HCEC 1CT (cell line): ENCODE results near the gene TTBK2.
"Not testable (repeated sequence)": the region's sequence is repeated elsewhere in the genome, so short reads cannot be mapped to it uniquely, and the experiment has no call there.

Experiments used
- DNase-seq: peaks from one replicate; pipeline ENCODE4 v3.0.0-alpha.2; 2017

The TTBK2 gene

DNA sequence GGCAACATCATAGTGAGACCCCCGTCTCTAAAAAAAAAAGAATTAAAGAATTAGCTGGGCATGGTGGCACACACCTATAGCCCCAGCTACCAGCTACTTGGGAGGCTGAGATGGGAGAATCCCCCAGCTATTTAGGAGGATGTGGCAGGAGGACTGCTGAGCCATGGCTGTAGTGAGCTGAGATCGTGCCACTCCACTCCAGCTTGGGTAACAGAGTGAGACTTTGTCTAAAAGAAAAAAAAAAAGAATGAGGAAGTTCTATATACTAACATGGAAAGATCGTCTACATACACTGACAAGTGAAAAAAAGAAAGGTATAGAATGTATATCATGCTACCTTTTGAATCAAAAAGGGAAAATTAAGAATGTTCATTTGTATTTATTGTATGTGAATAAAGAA lies 99.8 kb downstream of the TTBK2 start:
- DNase-seq: no peak

DNA sequence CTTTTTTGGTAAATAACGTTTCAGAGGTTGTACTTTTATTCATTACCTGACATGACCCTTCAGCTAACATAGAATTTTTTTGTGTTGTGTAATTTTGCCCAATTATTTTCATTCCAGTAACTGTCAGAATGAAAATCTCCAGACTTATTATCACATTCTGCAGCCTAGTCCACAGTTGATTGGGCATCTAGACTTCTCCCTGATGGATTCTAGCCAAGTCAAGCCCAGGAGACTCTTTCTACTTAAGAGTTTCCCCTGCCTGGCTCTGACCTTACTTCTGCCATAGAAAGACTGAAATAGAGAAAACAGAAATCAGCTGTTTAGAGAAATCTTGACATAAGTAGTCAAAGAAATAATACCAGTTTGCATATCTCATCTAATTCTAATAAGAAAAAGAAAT lies 100.8 kb downstream of the TTBK2 start:
- DNase-seq: no peak

DNA sequence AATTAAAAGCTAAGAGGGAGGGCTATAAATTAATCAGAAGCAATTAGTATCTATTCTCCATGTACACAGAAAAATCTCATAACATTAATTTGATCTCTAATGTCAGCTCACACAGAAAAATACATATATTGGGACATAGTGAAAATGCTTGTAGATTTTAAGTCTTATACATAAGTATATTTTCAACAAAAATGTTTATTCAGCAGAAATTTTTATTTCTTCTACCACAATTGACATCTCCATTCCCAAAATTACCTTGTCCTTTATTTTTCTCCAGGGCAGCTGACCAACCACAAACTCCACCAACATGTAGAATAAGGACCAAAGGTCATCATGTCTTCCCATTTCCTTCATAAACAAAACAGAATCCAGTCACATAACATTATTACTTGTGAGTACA lies 109.1 kb downstream of the TTBK2 start:
- no peak for DNase-seq

DNA sequence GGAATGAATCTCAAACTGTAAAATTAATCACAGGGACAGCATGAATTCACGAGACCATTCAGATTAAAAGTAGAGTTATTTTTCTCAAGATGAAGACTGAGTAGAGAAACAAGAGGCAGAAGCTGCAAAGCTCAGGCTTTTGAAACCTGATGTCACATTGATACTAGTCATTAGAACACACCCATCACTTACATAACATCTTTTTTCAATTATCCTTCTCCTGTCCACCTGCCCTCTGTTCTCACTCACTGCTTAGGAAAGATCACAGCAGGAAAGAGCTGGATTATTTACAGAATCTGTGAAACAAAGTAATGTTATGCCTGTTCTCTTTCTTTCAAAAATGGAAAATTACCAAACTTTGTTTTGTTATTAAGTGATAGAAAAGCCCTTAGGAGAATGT lies 111.7 kb downstream of the TTBK2 start:
- DNase-seq: no peak

DNA sequence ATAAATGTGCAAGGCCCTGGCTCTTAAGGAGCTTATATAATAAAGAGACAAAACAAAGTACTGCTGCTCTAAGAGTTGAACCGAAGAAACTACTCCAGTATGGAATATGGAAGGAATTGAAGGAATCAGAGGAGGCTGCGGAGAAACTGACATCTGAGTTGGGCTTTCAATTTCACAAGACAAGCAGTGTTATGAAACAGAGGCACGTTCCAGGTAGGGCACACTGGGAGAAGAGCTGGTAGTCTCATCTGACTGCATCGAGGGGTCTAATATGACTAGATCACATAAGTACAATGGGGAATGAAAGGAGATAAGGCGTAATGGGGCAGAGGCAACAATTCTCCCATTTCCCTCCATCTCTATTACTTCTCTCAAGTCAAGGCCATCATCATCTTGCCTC lies 115.3 kb downstream of the TTBK2 start:
- DNase-seq: no peak

DNA sequence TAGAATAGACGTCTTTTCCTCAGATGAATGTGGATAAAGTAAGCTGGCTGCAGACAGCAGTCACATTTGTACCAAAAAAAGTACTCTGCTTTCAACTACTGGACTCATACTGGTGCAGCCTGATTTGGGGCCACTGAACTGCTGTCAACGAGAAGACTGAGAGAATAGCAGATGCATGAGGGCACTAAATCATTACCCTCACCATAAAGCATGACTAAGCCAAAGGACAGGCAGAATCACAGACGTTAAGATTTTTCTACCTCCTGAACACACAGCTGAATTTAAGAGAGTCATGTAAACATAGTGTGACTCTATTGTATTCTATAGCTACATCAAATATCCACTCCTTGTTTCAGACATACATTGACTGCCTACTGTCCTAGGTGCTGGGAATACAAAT lies 115.8 kb downstream of the TTBK2 start:
- DNase-seq: no peak

DNA sequence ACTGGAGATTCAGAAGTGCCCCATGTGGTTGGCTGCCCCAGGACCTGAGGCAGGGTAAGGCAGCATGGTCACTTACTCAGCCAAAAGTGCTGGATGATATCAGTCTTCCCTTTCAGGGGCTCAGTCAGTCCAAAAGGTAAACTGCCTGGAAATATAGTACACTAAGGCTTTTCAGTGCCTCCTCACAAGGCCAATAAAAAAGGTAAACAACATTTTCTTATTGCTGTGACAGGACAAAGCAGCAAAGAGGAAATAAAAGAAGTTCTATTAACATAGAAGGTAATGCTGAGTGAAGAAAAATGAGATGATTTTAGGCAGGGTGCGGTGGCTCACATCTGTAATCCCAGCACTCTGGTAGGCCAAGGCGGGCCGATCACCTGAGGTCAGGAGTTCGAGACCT lies 117.1 kb downstream of the TTBK2 start:
- DNase-seq: no peak

DNA sequence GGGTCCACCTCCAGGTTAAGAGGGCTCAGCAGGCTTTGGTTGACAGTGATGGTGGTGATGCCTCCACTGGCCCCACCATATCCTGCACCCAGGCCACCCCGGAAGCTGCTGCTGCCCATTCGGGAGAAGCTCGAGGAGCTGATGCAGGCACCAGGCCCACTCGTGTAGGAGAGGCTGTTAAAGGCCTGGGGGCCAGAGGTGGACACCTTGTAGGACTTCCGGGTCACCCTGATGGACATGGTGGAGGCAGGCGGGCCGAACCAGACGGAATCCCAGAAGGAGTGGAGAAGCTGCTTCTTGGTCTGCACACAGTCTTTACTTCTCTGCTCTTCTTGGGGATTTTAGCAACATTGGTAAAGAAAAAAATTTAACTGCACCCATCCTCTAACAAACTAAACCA lies 118.4 kb downstream of the TTBK2 start:
- no peak for DNase-seq

DNA sequence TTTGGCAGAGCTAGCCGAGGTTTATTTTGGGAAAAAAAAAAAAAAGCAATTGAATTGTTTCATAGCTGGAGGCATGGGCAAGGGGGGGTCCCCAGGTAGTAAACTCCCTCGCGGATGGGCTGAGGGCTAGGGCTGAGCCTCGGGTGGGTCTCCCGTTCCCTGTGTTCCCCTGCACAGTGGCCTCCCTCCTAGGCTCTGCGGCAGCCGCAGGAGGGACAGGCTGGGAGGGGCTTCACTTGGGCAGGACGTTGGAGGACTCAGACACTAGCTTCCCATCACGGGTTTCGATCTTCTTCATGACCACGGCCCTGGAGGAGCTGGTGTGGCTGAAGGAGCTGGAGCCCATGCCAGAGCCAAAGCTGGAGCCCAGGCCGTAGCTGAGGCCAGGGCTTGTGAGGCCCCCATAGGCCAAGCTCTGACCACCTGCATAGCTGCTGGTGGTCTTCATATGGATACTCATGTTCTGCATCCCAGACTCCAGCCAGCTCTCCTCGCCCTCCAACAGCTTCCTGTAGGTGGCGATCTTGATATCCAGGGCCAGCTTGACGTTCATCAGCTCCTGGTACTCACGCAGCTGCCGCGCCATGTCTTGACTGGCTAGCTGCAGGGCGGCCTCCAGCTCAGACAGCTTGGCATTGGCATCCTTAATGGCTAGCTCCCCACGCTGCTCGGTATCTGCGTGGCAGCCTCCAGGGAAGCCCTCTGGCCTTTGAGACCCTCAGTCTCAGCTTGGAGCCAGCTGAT lies 119.7 kb downstream of the TTBK2 start:
- no peak for DNase-seq

DNA sequence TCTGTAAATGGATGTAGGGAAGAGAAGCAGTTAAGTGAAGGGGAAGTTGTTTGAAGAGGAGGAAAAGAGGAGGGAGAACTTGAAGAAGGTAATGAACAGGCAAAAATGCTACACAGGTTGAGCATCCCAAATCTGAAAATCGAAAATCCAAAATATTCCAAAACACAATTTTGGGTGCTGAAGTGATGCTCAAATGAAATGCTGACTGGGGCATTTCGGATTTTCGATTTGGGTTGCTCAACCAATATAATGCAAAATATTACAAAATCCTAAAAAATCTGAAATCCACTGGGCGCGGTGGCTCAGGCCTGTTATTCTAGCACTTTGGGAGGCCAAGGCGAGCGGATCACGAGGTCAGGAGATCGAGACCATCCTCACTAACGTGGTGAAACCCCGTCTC lies 121.8 kb downstream of the TTBK2 start:
- DNase-seq: no peak

DNA sequence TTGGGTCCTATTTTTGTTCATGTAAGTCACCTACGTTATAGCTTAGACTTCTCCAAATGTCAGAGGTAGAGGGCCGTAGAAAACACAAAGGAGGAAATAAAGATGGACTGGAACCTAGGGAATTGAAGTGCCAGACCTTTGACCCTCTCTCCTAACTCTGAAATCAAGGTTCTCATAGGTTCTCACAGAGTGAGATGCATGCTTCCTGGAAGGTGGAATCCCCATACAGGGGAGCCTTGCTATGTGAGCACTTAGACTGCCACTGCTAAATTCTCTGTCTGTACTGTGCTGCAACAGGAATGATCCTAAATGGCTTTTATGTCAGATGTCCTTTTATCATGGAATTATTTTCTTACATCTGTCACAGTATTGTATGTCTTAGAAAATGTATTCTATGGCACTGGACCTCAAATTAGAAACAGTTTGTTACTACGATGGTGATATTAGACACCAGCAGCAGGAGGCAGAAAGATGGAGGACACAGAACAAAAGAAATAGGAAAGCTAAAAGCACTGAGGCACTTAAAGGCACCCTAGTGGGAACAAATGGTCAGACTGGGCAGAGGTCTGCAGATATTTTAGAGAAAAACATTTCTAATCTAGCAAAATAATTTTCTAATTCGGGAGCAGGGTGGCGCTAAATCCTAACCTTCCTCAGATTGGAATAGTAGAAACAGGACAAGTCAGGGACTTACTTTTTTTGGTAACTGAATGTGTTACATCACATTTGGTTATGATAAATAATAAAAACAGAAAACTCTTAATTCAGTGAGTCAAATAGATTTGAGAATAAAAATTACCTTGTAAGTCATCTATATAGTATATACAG lies 123.4 kb downstream of the TTBK2 start:
- DNase-seq: peak; percentile 30

DNA sequence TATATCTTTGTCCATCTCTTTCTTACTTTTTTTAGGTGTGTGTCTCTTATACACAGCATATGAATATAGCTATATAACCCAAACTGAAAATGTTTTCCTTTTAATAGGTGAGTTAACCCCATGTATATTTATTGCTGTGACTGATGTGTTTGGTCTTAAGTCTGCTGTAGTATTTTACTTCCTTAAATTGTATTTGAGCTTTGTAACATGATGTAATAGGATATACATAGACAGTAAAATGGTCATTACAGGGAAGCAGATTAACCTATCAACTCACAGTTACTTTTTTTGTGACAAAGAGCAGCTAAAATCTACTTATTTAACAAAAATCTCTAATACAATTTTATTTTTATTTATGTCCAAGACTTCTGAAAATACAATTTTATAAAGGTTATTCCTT lies 131.9 kb downstream of the TTBK2 start:
- DNase-seq: no peak

DNA sequence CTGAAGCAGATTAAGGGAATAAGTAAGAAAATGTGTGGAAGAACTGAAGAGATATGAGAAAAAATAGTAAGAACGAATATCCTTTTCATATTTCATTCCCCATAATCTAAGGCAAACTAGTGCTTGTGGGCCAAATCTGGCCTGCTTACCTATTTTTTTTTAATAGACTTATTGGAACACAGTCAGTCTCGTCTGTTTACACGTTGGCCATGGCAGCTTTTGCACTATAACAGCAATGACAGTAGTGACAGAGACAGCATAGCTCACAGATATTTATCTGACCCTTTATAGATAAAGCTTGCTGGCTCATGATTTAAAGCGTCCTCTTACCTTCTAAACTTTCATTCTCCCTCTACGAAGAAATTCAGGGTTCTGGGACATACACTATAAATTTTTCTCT lies 133.6 kb downstream of the TTBK2 start:
- DNase-seq: no peak

DNA sequence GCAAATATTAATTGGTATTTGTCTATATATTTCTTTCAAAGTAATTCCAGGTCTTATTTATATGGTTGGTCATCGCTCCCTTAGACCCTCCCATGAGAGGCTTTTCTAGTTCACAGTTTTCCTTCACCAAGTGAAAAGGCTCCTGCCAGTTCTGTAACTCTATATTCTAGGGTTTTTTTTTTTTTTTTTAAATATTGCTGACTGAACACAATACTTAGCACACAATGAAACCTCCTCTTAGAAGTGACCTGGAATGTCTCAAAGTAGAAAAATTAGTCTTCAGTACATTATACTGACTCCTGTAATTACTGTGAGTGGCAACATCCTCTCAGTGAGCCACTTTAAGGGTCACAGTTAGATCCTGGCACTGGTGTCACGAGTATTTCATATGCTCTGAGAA lies 135.0 kb downstream of the TTBK2 start:
- DNase-seq: no peak

DNA sequence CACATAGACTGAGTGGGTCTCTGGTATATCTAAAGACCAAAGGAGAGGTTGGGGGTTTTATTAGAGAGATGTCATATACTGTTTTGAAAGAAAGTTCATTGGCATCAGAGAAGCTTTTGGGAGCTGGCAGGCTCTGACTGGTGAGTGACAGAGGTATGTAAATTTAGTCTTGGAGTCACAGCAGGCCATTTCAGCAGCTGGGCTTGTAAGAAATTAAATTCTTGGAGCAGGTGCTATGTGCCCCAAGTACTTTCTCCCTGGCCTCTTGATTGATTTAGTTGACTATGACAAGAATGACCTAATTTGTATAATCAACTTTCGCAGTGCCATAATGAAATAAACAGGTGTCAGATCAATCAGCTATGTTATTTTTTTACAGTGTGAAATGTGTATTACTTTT lies 135.9 kb downstream of the TTBK2 start:
- no peak for DNase-seq

DNA sequence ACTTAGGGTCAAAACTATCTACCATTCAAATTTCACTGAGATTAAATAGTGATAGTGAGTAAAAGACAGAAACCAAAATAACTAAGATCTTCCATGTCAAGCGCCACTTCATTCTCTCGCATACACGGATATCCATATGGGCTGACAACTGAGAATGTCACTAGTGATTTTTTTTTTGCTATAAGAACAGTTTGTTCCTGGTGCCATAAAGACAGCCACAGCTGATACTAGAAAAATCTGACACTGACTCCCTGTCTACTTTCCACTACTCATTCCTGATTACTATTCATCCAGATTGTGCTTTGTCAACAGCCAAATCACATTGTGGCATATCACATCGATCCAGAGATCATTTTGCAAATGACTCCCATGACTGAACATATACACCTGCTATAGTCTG lies 137.9 kb downstream of the TTBK2 start:
- DNase-seq: no peak

DNA sequence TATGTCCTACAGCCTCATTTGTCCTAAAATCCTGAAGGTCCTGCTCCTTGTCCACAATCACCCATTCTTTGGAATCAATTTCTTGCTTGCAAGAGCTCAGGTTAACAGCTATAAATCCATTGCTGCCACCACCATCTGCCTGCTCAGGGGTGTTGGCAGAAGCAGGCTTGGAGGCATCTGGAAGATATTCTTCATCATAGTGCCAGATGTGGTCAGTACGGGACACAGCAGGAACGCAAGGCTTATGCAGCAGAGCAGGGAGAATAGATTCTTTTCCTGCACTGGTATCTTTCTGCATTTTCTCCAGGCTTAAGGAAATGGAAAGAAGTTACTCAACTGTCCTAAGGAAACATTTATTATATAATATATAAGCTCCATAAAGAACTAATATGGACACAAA lies 145.2 kb downstream of the TTBK2 start:
- DNase-seq: no peak

DNA sequence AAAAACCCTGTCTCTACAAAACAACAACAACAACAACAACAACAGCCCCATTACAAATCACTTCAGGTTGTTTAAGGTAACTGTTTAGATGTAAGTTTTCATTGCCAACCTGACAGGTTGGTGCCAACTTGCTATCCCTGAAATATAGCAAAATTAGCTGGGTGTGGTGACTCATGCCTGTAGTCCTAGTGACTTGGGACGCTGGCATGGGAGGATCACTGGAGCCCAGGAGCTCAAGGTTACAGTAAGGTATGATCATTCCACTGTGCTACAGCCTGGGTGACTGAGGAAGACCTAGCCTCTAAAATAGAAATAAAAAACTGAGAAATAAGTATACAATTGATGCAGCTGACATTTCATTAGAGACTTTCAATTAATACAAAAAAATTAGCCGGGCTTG lies 147.7 kb downstream of the TTBK2 start:
- no peak for DNase-seq

DNA sequence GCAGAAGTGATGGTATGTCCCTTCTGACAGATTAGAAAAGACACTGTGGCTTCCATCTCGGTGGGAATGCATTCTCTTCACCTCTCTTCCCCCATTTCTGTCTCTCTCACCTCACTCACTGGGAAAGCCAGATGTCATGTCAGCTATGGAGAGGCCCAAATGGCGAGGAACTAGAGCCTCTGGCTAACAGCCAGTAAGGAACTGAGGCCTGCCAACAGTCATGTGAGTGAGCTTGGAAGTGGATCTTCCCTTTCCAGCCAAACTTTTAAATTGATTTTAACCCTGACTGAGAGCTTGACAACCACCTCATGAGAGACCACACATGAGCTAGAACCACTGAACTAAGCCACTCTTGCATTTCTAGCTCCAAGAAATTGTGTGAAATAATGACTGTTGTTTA lies 148.4 kb downstream of the TTBK2 start:
- no peak for DNase-seq

DNA sequence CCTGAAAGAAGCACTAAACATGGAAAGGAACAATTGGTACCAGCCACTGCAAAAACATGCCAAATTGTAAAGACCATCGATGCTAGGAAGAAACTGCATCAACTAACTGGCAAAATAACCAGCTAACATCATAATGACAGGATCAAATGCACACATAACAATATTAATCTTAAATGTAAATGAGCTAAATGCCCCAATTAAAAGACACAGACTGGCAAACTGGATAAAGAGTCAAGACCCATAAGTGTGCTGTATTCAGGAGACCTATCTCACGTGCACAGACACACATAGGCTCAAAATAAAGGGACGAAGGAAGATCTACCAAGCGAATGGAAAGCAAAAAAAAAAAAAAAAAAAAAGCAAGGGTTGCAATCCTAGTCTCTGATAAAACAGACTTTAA lies 154.5 kb downstream of the TTBK2 start:
- DNase-seq: not testable (repeated sequence)

DNA sequence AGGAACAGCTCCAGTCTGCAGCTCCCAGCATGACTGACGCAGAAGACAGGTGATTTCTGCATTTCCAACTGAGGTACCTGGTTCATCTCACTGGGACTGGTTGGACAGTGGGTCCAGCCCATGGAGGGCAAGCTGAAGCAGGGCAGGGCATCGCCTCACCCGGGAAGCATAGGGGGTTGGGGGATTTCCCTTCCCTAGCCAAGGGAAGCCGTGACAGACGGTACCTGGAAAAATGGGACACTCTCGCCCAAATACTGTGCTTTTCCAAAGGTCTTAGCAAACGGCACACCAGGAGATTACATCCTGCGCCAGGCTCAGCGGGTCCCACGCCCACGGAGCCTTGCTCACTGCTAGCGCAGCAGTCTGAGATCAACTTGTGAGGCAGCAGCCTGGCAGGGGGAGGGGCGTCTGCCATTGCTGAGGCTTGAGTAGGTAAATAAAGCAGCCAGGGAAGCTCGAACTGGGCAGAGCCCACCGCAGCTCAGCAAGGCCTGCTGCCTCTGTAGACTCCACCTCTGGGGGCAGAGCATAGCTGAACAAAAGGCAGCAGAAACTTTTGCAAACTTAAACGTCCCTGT lies 156.3 kb downstream of the TTBK2 start:
- not testable (repeated sequence) for DNase-seq

DNA sequence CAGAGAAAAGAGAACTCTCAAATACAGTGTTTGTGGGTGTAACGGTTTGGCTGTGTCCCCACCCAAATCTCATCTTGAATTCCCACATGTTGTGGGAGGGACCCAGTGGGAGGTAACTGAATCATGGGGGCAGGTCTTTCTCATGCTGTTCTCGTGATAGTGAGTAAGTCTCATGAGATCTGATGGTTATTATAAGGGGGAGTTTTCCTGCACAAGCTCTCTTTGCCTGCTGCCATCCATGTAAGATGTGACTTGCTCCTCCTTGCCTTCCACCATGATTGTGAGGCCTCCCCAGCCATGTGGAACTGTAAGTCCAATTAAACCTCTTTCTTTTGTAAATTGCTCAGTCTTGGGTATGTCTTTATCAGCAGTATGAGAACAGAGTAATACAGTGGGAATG lies 158.8 kb downstream of the TTBK2 start:
- DNase-seq: not testable (repeated sequence)

DNA sequence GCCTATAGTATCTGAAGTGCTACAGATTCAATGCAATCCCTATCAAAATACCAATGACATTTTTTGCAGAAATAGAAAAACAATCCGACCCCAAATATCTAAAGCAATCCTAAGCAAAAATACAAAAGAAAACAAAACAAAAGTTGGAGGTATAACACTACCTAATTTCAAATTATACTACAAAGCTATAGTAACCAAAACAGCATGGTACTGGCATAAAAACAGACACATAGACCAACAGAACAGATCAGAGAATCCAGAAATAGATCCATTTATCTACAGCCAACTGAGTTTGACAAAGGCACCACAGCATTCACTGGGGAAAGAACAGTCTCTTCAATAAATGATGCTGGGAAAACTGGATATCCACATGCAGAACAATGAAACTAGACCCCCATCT lies 159.8 kb downstream of the TTBK2 start:
- DNase-seq: no peak

DNA sequence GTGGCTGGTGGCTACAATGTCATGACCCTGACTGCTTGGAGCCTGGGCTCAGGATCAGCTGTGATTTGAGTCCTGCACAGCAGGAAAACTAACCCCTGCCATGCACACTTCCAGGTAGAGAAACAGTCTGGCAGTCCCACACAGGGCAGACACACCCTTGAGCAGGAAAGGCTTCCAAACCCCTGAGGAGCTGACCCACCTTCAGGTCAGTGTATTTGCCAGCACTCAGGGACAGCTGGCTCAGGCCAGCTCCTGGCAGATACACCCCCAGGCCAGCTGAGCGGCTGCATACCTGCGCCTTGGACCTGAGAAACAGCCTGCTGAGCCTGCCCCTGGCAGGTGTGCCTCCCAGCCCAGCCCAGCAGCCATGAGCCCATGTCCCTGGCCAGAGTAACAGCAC lies 161.5 kb downstream of the TTBK2 start:
- DNase-seq: no peak
